GM12878 (cell line): ENCODE results near the gene TCP11L1. TPM values are rescaled to one million over a fixed set of nuclear protein-coding genes. Genes with fewer than 3 reads are reported as not detected.

ENCODE experiments used
- ATF7 ChIP-seq: fragments of 450-650 bp; IDR thresholded peaks from 2 replicates; pipeline ENCODE4 v1.6.1; 2016; ENCODE audit warnings: low read depth, mild to moderate bottlenecking
- BHLHE40 ChIP-seq, 2 experiments: fragments of 450-650 bp in 1 of 2; IDR thresholded peaks; 2 replicates each; pipeline ENCODE4 v1.6.1; 2011 to 2017; ENCODE audit warnings: low read depth in 2 of 2, borderline replicate concordance in 1 of 2, improper control_type of control experiment in 1 of 2, low read length in 1 of 2, mild to moderate bottlenecking in 1 of 2
- CEBPZ ChIP-seq: fragments of 150-350 bp; IDR thresholded peaks from 2 replicates; pipeline ENCODE4 v1.6.1; 2016; ENCODE audit warnings: low read depth, low read length
- E2F8 ChIP-seq: fragments of 450-650 bp; IDR thresholded peaks from 2 replicates; pipeline ENCODE4 v1.6.1; 2018; ENCODE audit warnings: mild to moderate bottlenecking, low read depth, moderate library complexity; ENCODE audit not compliant: partially characterized antibody
- EED ChIP-seq: sonication (generic); IDR thresholded peaks from 2 replicates; pipeline ENCODE4 v1.6.1; 2016; ENCODE audit warnings: antibody characterized with exemption, low read depth
- JUND ChIP-seq: IDR thresholded peaks from 2 replicates; pipeline ENCODE4 v1.6.1; 2012; ENCODE audit warnings: low read depth, mild to moderate bottlenecking, low read length, improper control_type of control experiment, moderate library complexity
- NFYB ChIP-seq: IDR thresholded peaks from 2 replicates; pipeline ENCODE4 v1.6.1; 2011; ENCODE audit warnings: low read depth, mild to moderate bottlenecking, low read length, improper control_type of control experiment, moderate library complexity; ENCODE audit not compliant: insufficient read depth
- PKNOX1 ChIP-seq: fragments of 450-650 bp; IDR thresholded peaks from 2 replicates; pipeline ENCODE4 v1.6.1; 2016; ENCODE audit warnings: mild to moderate bottlenecking
- POLR2AphosphoS2 ChIP-seq: IDR thresholded peaks from 2 replicates; pipeline ENCODE4 v1.6.1; 2011; ENCODE audit warnings: low read depth, mild to moderate bottlenecking, low read length, improper control_type of control experiment, moderate library complexity
- POU2F2 ChIP-seq: IDR thresholded peaks from 3 replicates; pipeline ENCODE4 v1.6.1; 2011; ENCODE audit warnings: low read depth, mild to moderate bottlenecking, low read length, borderline replicate concordance
- RAD51 ChIP-seq: fragments of 450-650 bp; IDR thresholded peaks from 2 replicates; pipeline ENCODE4 v1.6.1; 2016; ENCODE audit warnings: moderate library complexity, mild to moderate bottlenecking, inconsistent platforms
- RFX5 ChIP-seq: IDR thresholded peaks from 2 replicates; pipeline ENCODE4 v1.6.1; 2011; ENCODE audit warnings: low read depth, low read length, improper control_type of control experiment
- SMAD5 ChIP-seq: IDR thresholded peaks from 2 replicates; pipeline ENCODE4 v1.6.1; 2016; ENCODE audit warnings: antibody characterized with exemption, low read depth
- SREBF1 ChIP-seq: IDR thresholded peaks from 2 replicates; pipeline ENCODE4 v1.6.1; 2012; ENCODE audit warnings: mild to moderate bottlenecking, low read length
- SRF ChIP-seq, 2 experiments: IDR thresholded peaks; 2 replicates each; pipeline ENCODE4 v1.6.1; 2011; ENCODE audit warnings: low read depth in 2 of 2, low read length in 2 of 2, mild to moderate bottlenecking in 1 of 2, moderate library complexity in 1 of 2
- STAT3 ChIP-seq: IDR thresholded peaks from 2 replicates; pipeline ENCODE4 v1.6.1; 2011; ENCODE audit warnings: low read depth, low read length, improper control_type of control experiment
- ZNF24 ChIP-seq: fragments of 450-650 bp; IDR thresholded peaks from 2 replicates; pipeline ENCODE4 v1.6.1; 2017; ENCODE audit warnings: antibody characterized with exemption, mild to moderate bottlenecking
- ZNF274 ChIP-seq: IDR thresholded peaks from one replicate; pipeline ENCODE4 v1.8.0; 2011; ENCODE audit not compliant: insufficient read length, insufficient read depth
- polyA plus RNA-seq, 11 experiments: library from polyadenylated mRNA; depleted of rRNA in 4 of 11; unstranded in 6 of 11; stranded (reverse) in 5 of 11; fragments of >200 nt; fragmentation: Nextera tagmentation in 4 of 11; fragmentation: Illumina TruSeq in 1 of 11; extraction: Ambion mirVana in 4 of 11; extraction: Trizol in 1 of 11; gene quantifications; 1 replicate in 1 of 11; 2 replicates in 10 of 11; pipeline versions ENCODE4 v1.2.1 to v1.2.3, GENCODE V29; 2011 to 2016; ENCODE audit warnings: inconsistent platforms in 2 of 11, missing spikeins in 2 of 11, low read depth in 1 of 11
- total RNA-seq, 4 experiments: library from RNA; depleted of rRNA in 3 of 4; stranded (reverse); fragments of >200 nt in 3 of 4; fragmentation: Illumina TruSeq in 1 of 4; extraction: Trizol in 1 of 4; gene quantifications; 2 replicates each; pipeline versions ENCODE4 v1.2.1 to v1.2.3, GENCODE V29; 2013 to 2021

The TCP11L1 gene
- total and polyA plus RNA-seq, 10 of the 15 experiments (the other 5 are each of a cell fraction or from before 2014, with no cell fraction given), result 5.3 to 15.7 (median 13.0) TPM

GRCh38 chr11:33015621-33016551 is 23.5 kb upstream of the TCP11L1 start, which contains the start of gene DEPDC7 (continued):
- no peak for TF ChIP-seq E2F8
- TF ChIP-seq SMAD5, result no peak
- peak; percentile 73; the same call in 1 of the 2 replicates for TF ChIP-seq RAD51
- no peak for TF ChIP-seq RFX5
- no peak for TF ChIP-seq STAT3
- no peak for TF ChIP-seq JUND
- no peak for TF ChIP-seq ATF7
- TF ChIP-seq EED, result no peak
- no peak for TF ChIP-seq SREBF1
- peak; percentile 67 to 84 for TF ChIP-seq BHLHE40 (IDR thresholded peaks at IDR 0.05; ENCODE audit: borderline replicate concordance in 1 of 2, low read depth in 2 of 2, low read length in 1 of 2)
- no peak for TF ChIP-seq ZNF274
- no peak for TF ChIP-seq POLR2AphosphoS2
- TF ChIP-seq POU2F2, result no peak
- TF ChIP-seq SRF (IDR thresholded peaks at IDR 0.05; ENCODE audit: low read depth in 2 of 2, low read length in 2 of 2), result 0 out of 4 replicates have a peak, but pooled peaks of 1 of the 2 experiments have one; percentile 4
- TF ChIP-seq NFYB, result peak; percentile 60; the same call in 1 of the 2 replicates
- TF ChIP-seq CEBPZ, result no peak
- TF ChIP-seq PKNOX1, result peak; percentile 60
- TF ChIP-seq ZNF24, result no peak
